Inflammatory macrophage treated with lipopolysaccharide for 4 hours (primary cell): ENCODE measurements around the gene XPNPEP1.
"Not testable (repeated sequence)": the region's sequence is repeated elsewhere in the genome, so short reads cannot be mapped to it uniquely, and the experiment has no call there.

Experiments used
- DNase-seq: peaks from one replicate; pipeline ENCODE4 v3.0.0-alpha.2; 2020

XPNPEP1 gene

GRCh38 chr10:109922358-109922975 is 844 bp downstream of the XPNPEP1 start:
- no peak for DNase-seq

DNA sequence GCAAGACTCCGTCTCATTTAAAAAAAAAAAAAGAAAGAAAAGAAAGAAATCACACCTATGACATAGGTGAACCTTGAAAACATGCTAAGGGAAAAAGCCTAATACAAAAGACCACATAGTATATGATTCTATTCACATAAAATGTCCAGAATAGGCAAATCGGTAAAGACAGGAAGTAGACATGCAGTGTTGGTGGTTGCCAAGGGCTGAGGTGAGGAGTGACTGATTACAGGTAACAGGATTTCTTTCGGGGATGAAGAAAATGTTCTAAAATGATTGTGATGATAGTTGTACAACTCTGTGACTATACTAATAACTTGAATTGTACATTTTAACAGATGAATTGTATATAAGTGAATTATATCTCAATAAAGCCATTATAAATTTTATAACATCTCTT is 3.3 kb downstream of the XPNPEP1 start:
- DNase-seq, result no peak

GRCh38 chr10:109919220-109919619 is 4.1 kb downstream of the XPNPEP1 start:
- peak; percentile 34 for DNase-seq

GRCh38 chr10:109918707-109919106 is 4.6 kb downstream of the XPNPEP1 start:
- DNase-seq, result not testable (repeated sequence)

GRCh38 chr10:109915566-109915965 is 7.7 kb downstream of the XPNPEP1 start:
- no peak for DNase-seq

DNA sequence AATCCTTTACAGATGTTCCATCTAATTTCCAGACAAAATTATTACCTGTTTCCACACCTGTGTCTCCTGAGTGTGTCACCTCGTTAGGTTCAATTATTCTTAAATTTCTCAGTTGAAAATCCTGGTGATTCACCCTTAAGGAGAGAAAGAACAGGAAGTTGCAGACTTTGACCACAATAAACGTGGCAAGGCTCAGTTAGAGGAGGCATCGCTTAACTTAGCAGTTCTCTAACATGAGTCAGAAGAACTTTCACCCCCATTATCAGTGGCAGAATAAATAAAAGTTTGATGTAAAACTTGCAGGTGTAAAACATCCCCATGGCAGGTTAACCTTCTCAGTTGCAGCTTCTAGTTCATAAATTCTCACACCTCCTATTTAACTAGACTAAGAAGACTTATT is 8.3 kb downstream of the XPNPEP1 start:
- DNase-seq, result peak; percentile 80

GRCh38 chr10:109913306-109913892 is 9.9 kb downstream of the XPNPEP1 start:
- no peak for DNase-seq

GRCh38 chr10:109912335-109913281 is 10.7 kb downstream of the XPNPEP1 start:
- no peak for DNase-seq

GRCh38 chr10:109911903-109912302 is 11.4 kb downstream of the XPNPEP1 start:
- no peak for DNase-seq

GRCh38 chr10:109906316-109906715 is 17.0 kb downstream of the XPNPEP1 start:
- no peak for DNase-seq

GRCh38 chr10:109904397-109904796 is 18.9 kb downstream of the XPNPEP1 start:
- no peak for DNase-seq

DNA sequence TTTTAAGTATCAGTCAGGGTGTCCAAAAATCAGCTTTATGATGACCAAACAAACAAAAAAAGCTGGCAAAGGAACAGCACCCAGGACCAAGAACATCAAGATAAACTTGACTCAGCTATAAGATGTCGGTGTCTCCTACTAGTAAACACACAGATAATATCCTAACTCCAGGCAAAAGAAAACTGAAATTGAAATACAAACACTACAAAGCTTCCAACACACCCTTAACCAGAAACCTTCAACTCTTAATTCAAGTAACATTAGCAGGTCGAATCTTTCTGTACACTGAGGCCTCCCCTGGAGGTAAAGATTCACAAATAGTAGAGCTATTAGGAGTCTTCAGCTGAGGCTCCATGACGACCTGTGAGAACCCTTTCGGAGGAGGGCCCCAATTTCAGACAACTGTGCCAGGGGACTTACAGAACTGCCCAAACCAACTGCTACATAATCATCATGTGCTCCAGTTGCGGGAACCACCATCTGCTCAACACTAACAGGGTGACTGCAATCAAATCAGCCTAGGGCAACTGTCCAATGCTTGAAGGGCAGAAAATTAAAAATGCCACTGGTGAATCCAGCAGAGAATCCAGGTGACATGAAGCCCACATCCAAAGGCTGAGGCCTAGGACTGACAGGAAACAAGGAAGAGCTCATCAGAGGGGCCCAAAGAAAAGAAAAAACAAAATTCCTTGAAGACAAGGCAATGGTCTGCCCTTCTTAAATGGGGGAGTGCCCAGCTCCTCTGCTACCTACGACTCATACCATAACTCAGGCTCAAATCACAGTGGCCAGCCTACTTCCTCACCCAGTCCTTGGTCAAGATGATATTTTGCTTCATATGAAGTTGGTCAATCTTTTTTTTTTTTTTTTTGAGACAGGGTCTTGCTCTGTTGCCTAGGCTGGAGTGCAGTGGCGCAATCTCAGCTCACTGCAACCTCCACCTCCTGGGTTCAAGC is 20.0 kb downstream of the XPNPEP1 start:
- peak; percentile 81 for DNase-seq

DNA sequence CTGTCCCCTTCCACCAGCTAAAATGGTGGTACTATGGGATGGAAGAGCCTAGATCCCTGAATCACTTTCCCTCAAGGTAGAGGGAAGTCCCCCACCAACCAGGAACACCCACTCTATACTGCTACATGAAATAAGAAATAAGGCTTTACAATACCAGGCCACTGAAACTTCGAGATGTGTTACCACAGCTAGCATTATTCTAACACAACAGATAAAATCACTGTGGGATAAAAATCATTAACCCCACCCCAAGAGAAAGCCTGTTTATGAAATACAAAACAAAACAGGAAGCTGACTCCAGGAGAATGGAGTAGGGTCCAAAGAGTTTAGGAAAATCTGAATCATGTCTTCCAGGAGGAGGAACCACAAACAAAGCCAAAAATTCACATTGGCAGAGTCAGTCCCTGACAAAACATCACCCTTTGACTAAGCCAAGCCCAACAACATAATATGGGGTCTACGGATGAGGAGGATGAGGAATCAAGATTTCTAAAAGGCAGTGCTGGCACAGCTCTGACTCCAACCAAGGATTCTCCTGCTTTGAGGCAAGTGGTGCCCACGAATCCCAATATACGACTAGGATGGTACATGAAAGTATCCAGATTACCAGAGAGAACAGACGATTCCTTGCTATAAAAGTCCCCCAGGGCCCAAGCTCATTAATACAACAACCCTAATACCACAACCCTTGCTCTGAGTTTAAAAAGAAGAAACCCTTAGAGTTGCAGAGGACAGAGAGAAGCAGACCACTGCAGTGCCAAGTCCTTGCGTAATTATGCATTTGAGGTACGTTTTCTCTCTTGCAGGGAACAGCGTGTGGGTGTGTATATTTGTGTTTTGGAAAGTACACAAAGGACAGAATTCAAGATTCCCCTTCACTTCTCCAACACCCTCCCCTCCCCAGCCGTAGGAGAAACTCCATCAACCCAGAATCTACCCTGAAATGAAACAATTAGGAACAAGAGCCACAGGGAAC is 23.7 kb downstream of the XPNPEP1 start:
- DNase-seq, result peak; percentile 68

GRCh38 chr10:109898666-109899355 is 24.5 kb downstream of the XPNPEP1 start:
- no peak for DNase-seq

DNA sequence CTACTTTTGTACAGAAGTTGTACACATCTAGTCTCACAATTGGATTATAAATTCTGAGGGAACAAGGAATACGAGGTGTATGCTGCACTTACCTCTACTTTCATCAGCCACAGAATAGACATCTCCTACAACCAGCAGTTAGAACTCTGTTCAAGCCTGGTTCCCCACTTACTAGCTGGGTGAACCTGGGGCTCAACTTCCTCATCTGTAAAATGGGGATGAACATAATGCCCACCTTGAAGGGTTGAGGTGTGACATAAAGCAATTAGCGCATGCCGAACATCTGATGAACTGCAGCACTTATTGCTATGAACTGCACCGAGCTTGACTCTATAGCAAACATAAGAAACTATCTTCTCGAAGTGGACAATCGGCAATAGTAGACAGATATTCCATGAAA is 25.3 kb downstream of the XPNPEP1 start:
- no peak for DNase-seq

- DNase-seq, result no peak
Observed at GRCh38 chr10:109895848-109896247, 27.5 kb downstream of the XPNPEP1 start.

DNA sequence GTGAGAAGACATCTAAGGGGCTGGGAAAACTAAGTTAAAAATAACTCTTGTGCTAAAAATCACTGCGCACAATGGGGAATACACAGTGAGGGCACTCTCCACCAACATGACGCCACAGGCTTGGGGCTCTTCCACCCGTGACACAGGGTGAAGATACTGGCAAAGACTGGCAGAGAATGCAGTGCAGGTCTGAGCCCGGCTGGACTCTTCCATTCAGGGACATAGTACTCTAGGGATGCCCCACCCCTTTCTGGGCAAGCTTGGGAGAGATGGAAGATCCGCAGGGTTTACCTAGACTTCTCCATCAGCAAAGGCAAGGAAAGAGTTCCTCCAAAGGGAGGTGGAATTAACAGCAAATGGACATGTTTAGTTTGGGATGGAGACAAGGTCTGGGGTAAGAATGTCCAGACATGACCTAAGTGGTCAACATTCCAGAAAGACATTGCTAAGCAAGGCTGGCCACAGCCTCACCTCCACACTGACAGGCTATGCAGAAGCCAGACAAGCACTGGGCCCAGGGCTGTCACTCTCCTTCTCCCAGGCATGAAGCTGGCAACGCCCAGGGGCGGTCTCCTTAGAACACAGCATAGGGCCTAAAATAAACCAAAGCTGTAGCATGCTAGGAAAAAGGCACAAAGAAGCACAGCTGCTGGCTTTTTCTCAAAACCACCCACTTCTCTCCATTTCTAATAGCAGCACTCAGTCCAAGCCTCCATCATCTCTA is 28.1 kb downstream of the XPNPEP1 start:
- DNase-seq, result no peak

GRCh38 chr10:109894516-109894915 is 28.8 kb downstream of the XPNPEP1 start:
- peak; percentile 11 for DNase-seq

- no peak for DNase-seq
Observed at GRCh38 chr10:109893386-109893785, 29.9 kb downstream of the XPNPEP1 start.

GRCh38 chr10:109892931-109893330 is 30.4 kb downstream of the XPNPEP1 start:
- DNase-seq, result no peak
